Measurements from ENCODE around the gene RTRAF.

The RTRAF gene

DNA sequence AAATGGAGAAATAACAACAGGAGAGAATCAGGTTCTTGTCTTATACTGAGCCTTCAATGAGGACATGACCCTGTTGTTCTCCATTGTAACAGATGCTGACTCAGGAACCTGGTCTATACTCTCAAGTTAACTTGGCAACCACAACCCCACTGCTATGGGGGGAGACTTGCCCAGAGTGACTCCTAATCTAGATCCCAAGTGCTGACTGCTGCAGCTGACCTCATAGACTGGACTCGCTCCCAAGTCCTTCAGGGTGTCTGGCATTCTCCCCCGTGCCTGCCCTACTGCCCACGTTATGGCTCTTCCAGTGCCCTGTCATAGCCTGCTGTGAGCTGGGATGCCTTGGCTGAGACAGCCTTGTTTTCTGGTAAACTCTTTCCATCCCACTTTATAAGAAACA lies 42.4 kb downstream of the RTRAF start:
- Mint-ChIP-seq H3K27me3 (ENCODE audit: low read depth, poor library complexity) (no peaks in the 10 kb centered on the region), H3K27ac (peak overlapping the region; percentile 27), H3K36me3 (ENCODE audit: low read depth) (peaks cover 41% of the 10 kb centered on the region), H3K4me1 (peaks cover 27% of the 10 kb centered on the region), H3K9me3 (no peaks in the 10 kb centered on the region), H3K4me3 (no peak overlapping the region)
- no peak for DNase-seq
- TF ChIP-seq, protein P1, sequence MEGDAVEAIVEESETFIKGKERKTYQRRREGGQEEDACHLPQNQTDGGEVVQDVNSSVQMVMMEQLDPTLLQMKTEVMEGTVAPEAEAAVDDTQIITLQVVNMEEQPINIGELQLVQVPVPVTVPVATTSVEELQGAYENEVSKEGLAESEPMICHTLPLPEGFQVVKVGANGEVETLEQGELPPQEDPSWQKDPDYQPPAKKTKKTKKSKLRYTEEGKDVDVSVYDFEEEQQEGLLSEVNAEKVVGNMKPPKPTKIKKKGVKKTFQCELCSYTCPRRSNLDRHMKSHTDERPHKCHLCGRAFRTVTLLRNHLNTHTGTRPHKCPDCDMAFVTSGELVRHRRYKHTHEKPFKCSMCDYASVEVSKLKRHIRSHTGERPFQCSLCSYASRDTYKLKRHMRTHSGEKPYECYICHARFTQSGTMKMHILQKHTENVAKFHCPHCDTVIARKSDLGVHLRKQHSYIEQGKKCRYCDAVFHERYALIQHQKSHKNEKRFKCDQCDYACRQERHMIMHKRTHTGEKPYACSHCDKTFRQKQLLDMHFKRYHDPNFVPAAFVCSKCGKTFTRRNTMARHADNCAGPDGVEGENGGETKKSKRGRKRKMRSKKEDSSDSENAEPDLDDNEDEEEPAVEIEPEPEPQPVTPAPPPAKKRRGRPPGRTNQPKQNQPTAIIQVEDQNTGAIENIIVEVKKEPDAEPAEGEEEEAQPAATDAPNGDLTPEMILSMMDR (IDR thresholded peaks at IDR 0.05) = no peak

DNA sequence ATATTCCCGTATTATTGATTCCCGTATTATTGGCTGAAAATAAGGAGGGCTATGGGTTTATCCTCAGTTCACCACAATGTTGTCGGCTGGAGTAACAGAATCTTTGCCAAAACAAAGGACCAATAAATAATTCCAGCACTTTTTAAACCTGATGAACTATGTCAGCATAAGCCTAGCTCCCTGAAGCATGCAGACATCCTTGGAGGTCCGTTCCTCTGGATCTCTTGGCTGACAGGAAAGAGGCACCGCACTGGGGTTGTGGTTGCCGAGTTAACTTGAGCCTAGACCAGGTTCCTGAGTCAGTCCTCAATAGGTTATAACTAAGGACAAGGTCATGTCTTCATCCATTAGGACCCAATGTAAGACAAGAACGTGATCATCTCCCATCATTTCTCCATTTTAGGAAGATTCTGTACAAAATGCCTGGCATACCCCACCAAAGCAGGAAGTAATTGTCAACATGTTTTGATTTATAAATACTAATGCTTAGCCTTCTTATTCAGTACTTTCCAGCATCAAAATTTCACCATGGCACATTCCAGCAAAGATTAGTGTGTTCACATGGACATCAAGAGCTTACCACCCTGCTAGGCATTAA lies 43.0 kb downstream of the RTRAF start:
- peak overlapping the region; percentile 23 for H3K4me3 Mint-ChIP-seq
- H3K27ac Mint-ChIP-seq = peak overlapping the region; percentile 85
- H3K27me3 Mint-ChIP-seq (ENCODE audit: low read depth, poor library complexity) = no peaks in the 10 kb centered on the region
- TF ChIP-seq, protein P1 (IDR thresholded peaks at IDR 0.05) = no peak
- peaks cover 27% of the 10 kb centered on the region for H3K4me1 Mint-ChIP-seq
- H3K9me3 Mint-ChIP-seq = no peaks in the 10 kb centered on the region
- DNase-seq = no peak
- peaks cover 46% of the 10 kb centered on the region for H3K36me3 Mint-ChIP-seq (ENCODE audit: low read depth)

DNA sequence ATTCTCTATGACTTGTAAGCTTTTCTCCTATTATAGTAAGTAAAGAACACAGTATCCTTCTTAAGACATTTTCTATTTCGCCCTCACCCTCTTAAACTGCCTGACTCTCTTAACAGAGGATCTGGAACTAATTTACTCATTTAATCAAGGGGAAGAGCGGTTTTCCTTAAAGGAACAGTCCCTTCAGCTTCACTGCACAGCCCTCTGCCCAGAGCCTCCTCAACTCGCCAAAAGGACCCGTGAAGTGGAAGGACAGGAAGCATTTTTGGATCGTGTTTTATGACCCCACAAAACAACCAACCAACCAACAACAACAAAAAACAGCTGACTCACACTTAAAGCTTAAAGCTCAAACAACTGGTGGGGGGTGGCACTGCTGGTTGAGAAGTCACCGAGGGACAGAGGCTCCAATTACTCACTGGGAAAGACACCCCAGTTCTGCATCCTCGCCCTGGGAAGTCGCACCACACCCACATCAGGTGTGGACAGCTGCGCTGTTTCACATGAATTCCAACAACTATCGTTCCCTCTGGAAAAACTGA lies 43.8 kb downstream of the RTRAF start:
- Mint-ChIP-seq H3K27me3 (ENCODE audit: low read depth, poor library complexity) (no peaks in the 10 kb centered on the region), H3K4me1 (peaks cover 27% of the 10 kb centered on the region), H3K27ac (peak overlapping the region; percentile 86), H3K4me3 (peak overlapping the region; percentile 45), H3K36me3 (ENCODE audit: low read depth) (peaks cover 48% of the 10 kb centered on the region), H3K9me3 (no peaks in the 10 kb centered on the region)
- DNase-seq = no peak
- TF ChIP-seq, protein P1 (IDR thresholded peaks at IDR 0.05) = no peak

DNA sequence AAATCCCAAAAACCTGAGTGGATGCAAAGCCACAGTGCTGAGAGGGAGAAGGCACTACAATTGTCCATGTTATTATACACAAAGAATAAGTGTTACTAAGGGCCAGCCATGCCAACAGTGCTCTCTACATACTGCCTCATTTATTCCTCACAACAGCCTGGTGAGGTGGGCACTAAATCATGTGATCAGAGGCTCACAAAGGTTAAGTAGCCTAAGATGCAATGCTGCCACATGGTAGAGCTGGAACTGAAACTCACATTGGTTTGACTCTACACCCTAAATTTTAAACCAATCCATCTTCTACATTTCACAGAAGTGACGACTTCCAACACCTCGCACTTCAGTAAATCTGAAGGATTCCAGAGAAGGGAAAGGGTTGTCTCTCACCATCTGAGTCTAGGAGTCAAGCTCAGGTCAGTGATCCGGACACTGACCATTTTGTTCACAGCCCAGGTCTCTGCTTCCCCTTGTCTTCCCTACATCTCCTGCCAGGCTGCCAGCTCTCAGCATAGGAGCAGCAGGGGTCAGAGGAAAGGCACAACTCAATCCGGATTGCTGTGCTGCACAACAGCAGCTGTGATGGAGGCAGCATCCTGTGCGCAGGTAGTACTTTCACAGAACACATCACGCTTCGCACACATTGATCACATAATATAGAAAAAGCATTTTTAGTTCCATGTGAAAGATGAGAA lies 49.9 kb downstream of the RTRAF start:
- Mint-ChIP-seq H3K9me3 (no peaks in the 10 kb centered on the region), H3K27ac (no peak overlapping the region), H3K36me3 (ENCODE audit: low read depth) (peaks cover 67% of the 10 kb centered on the region), H3K4me3 (no peak overlapping the region), H3K27me3 (ENCODE audit: low read depth, poor library complexity) (peaks cover 6% of the 10 kb centered on the region), H3K4me1 (peaks cover 12% of the 10 kb centered on the region)
- DNase-seq = no peak
- TF ChIP-seq, protein P1 (IDR thresholded peaks at IDR 0.05) = no peak

DNA sequence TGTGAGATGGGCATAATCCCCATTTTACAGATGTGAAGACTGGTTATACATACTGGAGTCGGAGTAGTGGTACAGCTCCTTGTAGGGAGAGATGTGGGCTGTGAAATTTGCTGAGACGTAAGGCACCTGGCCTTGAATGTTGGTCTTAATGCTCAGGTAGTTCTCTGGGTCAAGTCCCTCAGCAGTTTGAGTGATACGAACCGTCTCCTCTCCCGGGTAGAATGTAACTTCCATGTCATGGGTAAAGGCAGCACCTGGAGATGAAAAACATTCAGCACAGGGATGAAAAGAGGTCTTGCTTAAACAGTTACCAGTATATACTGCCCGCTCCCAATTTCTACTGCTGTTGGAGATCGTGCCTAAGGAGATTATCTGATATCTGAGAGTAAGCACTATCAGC lies 51.3 kb downstream of the RTRAF start:
- Mint-ChIP-seq H3K36me3 (ENCODE audit: low read depth) (peaks cover 54% of the 10 kb centered on the region), H3K4me1 (peaks cover 16% of the 10 kb centered on the region), H3K9me3 (no peaks in the 10 kb centered on the region), H3K27me3 (ENCODE audit: low read depth, poor library complexity) (peaks cover 9% of the 10 kb centered on the region), H3K27ac (no peak overlapping the region), H3K4me3 (no peak overlapping the region)
- no peak for DNase-seq
- TF ChIP-seq, protein P1 (IDR thresholded peaks at IDR 0.05) = no peak
